AG09319 (cell line): Measurements from ENCODE around the gene CLTB.

Source experiments
- DNase-seq: peaks from one replicate; pipeline ENCODE4 v3.0.0-alpha.2; 2010; ENCODE audit warnings: low read depth; ENCODE audit errors: extremely low read depth
- TF ChIP-seq, protein P1 (sequence below): IDR thresholded peaks from 2 replicates; pipeline ENCODE4 v1.5.1; 2011; ENCODE audit warnings: low read depth, mild to moderate bottlenecking, inconsistent platforms, low read length, moderate library complexity

Gene CLTB

DNA sequence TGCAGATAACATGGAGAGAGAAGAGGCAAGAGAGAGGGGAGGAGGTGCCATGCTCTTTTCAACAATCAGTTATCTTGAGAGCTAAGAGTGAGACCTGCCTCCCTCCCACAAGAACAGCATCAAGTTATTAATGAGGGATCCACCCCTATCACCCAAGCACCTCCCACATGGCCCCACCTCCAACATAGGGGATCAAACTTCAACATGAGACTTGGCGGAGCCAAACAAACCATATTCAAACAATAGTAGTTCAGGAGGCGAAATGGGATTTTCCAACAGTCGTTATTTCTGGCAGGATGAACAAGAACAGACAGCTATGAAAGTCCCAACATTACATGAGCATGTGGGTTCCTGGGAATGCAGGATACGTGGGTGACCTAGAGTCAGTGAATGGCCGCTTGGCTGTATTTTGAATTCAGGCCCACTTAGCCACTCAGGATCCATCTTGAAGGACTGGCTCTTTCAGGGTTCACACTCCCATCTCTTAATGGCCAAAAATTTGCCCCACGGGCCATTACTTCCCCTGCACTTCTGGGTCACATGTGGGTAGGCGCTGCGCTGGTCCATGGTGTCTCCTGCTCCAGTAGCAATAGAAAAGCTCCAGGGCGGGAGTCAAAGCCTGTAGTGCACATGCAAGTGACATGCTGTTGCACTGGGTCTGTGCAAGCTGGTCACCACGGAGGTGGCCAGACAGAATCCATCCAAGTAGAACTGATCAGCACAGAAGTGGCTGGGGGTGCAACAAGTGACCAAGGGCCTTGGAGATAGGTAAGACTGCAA is 24.8 kb upstream of the CLTB start:
- TF ChIP-seq, protein P1, sequence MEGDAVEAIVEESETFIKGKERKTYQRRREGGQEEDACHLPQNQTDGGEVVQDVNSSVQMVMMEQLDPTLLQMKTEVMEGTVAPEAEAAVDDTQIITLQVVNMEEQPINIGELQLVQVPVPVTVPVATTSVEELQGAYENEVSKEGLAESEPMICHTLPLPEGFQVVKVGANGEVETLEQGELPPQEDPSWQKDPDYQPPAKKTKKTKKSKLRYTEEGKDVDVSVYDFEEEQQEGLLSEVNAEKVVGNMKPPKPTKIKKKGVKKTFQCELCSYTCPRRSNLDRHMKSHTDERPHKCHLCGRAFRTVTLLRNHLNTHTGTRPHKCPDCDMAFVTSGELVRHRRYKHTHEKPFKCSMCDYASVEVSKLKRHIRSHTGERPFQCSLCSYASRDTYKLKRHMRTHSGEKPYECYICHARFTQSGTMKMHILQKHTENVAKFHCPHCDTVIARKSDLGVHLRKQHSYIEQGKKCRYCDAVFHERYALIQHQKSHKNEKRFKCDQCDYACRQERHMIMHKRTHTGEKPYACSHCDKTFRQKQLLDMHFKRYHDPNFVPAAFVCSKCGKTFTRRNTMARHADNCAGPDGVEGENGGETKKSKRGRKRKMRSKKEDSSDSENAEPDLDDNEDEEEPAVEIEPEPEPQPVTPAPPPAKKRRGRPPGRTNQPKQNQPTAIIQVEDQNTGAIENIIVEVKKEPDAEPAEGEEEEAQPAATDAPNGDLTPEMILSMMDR: no peak
- no peak for DNase-seq

DNA sequence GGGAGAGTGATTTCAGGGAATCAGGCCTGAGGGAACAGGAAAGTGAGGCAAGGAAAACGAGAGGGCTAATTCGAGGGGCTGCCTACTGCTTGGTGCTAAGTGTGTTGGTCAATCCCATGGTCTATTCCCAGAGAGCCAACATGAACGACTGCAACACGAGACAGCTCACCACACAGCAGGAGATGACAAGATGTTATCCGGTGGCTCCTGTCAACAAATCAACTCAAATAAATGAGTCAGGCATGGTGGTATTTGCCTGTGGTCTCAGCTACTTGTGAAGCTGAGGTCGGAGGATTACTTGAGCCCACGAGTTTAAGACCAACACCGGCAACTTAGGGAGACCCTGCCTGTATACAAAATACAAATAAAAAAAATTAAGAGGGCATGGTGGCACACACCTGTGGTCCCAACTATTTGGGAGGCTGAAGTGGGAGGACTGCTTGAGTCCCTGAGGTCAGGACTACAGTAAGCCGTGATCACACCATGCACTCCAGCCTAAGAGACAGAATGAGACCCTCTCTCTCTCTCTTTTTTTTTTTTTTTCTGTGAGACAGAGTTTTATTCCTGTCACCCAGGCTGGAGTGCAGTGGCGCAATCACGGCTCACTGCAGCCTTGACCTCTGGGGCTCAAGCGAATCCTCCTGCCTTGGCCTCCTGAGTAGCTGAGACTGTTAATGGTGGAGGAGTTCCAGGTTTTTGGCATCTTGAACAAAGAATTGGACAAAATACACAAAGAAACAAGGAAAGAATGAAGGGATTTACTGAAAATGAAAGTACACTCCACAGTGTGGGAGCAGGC is 22.8 kb upstream of the CLTB start:
- TF ChIP-seq, protein P1: no peak
- no peak for DNase-seq

DNA sequence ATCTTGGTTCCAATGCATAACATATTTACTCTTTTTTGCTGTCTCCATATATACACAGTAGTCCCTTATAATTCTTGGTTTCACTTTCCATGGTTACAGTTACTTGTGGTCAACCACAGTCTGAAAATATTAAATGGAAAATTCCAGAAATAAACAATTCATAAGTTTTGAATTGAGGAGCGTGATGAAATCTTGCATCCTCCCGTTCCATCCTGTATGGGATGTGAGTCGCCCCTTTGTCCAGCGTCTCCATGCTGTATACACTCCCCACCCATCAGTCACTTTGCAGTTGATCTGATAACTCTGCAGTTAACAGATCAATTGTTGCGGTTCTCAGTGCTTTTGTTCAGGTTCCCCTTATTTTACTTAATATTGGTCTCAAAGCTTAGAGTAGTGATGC is 20.3 kb upstream of the CLTB start:
- TF ChIP-seq, protein P1: no peak

DNA sequence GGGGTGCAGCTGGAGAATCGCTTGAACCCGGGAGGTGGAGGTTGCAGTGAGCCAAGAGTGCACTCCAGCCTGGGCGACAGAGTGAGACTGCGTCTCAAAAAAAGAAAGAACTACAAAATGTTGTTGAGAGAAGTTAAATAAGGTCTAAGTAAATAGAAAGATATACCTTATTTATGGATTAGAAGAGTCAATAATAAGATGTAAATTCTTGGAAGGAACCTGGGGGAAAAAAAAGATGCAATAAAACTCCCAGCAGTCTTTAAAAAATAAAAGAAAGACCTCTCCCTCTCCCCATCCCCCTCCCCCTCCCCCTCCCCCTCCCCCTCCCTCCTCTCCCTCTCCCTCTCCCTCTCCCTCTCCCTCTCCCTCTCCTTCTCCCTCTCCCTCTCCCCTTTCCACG is 16.4 kb upstream of the CLTB start:
- DNase-seq: no peak
- TF ChIP-seq, protein P1: no peak

More for the DNA sequence above, 20.3 kb upstream of the CLTB start:
- DNase-seq: peak; percentile 24

DNA sequence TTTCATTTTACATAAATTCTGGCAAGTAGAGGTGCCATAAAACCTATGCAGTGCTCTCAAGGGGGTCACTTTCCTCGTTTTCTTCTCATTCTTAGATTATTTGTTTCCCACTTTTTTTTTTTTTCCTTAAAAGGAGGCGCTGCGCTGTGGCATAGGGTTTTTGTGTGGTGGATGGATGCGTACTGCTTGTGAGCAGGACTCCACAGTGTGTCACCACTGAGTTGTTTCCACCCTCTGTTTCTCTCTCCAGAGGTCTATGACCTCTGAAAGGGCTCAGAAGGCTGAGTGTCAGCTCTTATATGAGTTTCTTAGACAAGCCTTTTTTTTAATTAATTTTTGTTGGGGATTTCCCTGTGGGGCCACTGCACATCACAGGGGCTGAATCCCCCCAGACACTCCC is 13.6 kb upstream of the CLTB start:
- no peak for DNase-seq
- TF ChIP-seq, protein P1: no peak; the same call in 1 of the 2 replicates

GRCh38 chr5:176427971-176428370 is 11.6 kb upstream of the CLTB start:
- TF ChIP-seq, protein P1: no peak
- DNase-seq: no peak

DNA sequence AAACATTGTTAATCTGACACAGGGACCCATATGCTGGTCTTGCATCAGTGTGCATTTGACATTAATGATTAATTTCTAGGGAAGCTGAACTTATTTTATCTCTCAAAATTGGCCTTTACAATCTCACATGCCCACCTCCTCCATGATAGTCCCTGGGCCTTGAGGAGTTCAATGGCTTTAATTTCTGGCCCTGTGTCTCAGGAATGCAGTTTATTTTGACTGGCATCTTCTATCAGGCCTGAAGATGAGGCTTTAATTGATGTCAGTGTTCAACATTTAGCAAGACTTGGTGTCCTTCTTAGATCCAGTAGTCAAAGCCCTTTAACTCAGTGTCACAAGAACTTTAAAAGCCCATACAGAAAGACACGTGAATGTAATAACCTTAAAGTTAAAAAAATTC is 10.5 kb upstream of the CLTB start:
- TF ChIP-seq, protein P1: no peak
- DNase-seq: no peak
